Prostate gland (tissue), 2 donors: ENCODE measurements around the gene DNASE1L2.

Experiments
- POLR2A ChIP-seq: fragments of 450-650 bp; IDR thresholded peaks from one replicate; pipeline ENCODE4 v1.6.1; 2016; ENCODE audit warnings: antibody characterized with exemption, mild to moderate bottlenecking
- TF ChIP-seq, protein P1 (sequence below), 4 experiments: fragments of 200-600 bp in 2 of 4; fragments of 450-650 bp in 2 of 4; sonication (generic) in 2 of 4; IDR thresholded peaks; 1 replicate in 3 of 4; 2 replicates in 1 of 4; pipeline ENCODE4 v1.5.1; 2016 to 2019; ENCODE audit warnings: antibody characterized with exemption in 4 of 4, mild to moderate bottlenecking in 2 of 4, moderate library complexity in 2 of 4

DNA sequence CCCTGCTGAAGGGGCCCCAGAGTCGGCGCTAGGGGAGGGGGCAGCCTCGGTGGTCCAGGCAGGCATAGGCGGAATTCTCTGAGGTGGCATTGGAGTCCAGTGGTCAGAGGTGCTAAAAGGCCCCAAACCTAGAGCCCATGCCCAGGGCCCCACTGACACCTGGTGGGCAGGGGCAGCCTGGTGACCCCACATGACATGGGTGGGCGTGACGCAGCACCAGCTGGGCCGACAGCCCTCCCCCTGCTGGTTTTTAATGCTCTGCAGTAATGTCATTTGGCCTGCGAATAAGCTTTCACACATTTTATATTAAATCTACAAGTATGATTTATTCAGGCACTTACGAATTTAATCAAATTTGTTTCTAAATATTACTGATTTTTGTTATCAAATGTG is 33.8 kb downstream of the DNASE1L2 start:
- no peak for TF ChIP-seq POLR2A
- TF ChIP-seq, protein P1, sequence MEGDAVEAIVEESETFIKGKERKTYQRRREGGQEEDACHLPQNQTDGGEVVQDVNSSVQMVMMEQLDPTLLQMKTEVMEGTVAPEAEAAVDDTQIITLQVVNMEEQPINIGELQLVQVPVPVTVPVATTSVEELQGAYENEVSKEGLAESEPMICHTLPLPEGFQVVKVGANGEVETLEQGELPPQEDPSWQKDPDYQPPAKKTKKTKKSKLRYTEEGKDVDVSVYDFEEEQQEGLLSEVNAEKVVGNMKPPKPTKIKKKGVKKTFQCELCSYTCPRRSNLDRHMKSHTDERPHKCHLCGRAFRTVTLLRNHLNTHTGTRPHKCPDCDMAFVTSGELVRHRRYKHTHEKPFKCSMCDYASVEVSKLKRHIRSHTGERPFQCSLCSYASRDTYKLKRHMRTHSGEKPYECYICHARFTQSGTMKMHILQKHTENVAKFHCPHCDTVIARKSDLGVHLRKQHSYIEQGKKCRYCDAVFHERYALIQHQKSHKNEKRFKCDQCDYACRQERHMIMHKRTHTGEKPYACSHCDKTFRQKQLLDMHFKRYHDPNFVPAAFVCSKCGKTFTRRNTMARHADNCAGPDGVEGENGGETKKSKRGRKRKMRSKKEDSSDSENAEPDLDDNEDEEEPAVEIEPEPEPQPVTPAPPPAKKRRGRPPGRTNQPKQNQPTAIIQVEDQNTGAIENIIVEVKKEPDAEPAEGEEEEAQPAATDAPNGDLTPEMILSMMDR (IDR thresholded peaks at IDR 0.05), result no peak
